Stimulated activated CD8-positive, alpha-beta memory T cell treated with anti-CD3 and anti-CD28 coated beads, Interleukin-7, amount 100 ng/mL, for 1 hour (primary cell): ENCODE measurements around the gene ZNF324.
"Not testable (repeated sequence)": the region's sequence is repeated elsewhere in the genome, so short reads cannot be mapped to it uniquely, and the experiment has no call there.

Source experiments
- DNase-seq, 2 donors: peaks; one replicate each; pipeline ENCODE4 v3.0.0-alpha.2; 2020; ENCODE audit warnings: low read depth in 2 of 2

Gene ZNF324

DNA sequence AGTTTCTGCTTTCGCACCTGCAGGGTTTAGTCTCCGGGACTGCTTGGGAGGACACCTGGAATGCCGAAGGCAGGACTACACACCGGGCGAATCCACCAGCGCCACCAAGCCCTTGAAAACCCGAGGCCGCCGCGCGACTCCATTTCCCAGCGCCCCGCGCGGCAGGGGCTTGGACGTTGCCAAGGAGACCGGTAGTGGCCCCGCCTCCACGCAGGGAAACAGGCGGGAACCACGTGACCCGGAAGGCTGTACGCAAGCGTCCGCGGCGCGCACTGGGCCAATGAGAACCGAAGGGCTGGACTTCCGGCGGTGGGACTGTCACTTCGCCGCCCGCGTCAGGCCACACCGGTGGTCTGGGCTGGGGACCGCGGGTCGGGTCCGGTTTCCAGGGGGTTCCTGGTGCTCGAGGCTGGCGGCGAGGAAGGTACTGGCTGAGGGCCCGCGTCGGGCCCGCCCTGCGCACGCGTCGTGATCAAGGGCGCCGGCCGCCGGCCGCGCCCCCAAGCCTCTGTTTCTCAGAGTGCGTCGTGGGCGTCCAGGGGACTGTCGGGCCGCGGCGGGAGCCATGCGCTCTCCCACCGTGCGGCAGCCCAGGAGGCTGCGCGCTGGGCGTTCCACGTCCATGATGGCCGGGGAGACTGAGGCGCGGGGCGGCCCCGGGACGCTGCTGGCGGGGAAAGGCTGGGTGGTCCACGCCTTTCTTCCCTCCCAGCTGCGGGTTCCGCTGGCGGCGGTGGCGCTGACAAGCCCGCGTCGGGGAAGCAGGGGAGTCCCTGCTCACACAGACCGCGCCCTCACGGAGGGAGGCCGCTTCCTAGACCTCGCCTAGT is at the start of gene ZNF324:
Gene ZNF324, plus strand, starts transcription at position 321 of the 830 bp plus-strand sequence. CDS start 2,106 bp downstream, outside the sequence.
- peak; percentile 95 for DNase-seq

DNA sequence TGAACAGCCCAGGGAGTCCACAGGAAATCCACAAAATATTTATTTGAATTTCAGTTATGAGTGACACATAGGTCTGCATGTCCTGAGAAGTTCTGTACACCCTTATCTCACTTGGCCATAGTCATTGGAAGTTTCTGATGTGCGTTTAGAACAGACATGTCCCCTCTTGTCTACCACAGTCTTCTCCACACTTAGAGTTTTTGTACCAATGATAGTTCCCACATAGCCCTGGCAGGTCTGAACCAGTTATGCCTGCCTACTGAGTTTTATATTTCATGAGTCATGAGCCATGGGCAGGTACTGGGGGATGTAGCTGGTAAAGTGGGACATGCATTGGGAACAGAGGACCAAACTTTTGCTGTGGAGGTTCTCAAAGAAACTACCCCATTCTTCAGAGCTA is 38.3 kb upstream of the ZNF324 start:
- no peak for DNase-seq

DNA sequence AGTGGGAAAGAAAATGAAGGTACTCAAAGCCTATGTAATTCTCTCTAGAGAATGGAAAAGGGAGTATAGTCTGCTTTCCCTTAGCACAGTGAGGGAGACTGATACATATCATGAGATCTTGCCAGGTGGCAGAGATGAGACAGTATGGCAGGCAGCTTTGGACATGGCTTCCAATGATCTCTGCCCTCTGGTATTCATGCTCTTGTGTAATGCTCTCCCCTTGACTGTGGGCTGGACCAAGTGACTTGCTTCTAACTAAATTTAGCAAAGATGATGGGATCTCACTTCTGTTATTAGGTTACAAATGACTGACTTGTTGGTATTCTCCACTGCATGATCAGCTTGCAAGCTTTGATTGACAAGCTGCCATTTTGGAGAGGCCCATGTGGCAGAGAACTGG is 37.1 kb upstream of the ZNF324 start:
- no peak for DNase-seq

DNA sequence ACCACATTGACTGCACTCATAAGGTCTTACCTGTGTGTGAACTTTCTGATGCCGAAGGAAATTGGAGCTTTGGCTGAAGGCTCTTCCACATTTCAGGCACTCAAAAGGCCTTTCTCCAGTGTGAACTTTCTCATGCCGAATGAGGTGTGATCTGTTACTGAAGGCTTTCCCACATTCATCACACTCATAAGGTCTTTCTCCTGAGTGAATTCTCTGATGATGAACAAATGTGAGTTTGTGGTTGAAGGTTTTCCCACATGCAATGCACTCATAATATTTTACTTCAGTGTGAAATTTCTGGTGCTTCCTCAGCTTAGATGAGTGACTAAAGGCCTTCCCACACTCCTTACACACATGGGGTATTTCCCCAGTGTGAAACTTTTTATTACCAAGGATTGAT is 32.7 kb upstream of the ZNF324 start:
- no peak for DNase-seq

DNA sequence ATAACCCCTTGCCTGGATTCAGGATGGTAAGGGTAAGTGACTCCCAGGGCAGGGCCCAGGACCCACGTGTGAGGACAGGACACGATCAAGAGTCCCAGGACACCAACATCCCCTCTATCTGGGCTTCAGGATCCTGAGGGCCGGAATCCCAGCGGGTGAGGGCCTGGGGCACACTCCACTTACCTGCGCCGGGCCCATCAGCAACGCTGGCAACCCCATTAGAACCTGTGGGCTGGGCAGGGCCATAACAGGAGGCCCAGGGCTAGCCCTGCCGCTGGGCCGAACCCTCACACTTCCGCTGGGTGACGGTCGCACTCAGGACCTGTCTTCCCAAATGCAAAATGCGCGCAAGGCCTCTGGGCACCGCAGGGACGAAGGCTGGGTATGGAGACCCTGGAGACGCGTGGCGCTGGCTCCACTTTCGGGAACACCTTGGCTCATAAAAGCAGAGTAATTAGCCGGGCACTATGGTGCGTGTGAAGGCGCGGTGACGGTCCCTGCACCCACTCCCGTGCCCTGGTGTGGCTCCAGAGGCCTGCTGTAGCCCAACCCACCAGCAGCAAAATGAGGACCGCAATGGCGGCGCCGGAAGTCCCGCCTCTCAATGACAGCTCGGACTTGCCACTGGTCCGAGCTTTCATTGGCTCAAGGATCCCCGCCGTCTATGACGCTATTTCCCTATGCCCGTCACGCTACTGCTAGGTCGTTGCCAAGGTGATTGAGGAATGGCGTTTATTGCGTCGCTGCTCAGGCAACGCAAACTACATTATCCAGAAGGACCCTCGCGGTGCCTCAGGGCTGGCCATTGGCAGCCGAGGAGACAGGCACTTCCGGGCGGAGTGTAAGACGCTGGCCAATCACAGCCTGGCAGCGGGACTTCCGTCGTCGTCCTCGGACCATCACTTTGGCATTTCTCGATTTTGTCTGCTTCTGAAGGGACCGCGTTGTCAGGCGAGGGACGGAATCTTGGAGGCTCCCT is 27.0 kb upstream of the ZNF324 start, which contains the start of gene ZNF132:
Gene ZNF132, minus strand, starts transcription at position 578 of the 979 bp plus-strand sequence. Its CDS starts 332 bp downstream, at position 246.
- DNase-seq, result peak; percentile 84 to 85

DNA sequence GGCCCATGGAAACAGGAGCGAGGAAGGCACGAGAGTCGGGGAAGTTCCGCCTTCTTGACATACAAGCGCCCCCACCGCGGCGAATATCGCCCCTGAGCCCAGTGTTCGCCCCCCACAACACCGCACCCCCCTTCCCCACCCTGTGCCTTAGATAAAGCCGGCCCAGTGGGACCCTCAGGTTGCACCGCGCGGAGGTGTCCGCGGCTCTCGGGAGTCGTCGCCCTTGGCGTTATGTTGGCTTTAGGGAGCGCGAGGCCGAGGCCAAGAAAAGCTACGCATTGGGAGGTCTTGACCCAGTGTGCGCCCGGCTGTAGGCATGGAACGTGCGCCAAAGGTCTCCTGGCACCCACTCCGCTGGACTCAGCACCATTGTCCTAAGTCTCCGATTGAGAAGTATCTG is 26.3 kb upstream of the ZNF324 start:
- DNase-seq, result no peak

DNA sequence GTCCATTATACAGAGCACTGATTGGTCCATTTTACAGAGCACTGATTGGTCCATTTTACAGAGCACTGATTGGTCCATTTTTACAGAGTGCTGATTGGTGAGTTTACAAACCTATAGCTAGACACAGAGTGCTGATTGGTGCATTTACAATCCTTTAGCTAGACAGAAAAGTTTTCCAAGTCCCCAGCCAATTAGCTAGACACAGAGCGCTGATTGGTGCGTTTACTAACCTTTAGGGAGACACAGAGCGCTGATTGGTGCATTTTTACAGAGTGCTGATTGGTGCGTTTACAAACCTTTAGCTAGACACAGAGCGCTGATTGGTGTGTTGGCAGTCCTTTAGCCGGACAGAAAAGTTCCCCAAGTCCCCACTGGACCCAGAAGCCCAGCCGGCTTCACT is 23.9 kb upstream of the ZNF324 start:
- not testable (repeated sequence) for DNase-seq

DNA sequence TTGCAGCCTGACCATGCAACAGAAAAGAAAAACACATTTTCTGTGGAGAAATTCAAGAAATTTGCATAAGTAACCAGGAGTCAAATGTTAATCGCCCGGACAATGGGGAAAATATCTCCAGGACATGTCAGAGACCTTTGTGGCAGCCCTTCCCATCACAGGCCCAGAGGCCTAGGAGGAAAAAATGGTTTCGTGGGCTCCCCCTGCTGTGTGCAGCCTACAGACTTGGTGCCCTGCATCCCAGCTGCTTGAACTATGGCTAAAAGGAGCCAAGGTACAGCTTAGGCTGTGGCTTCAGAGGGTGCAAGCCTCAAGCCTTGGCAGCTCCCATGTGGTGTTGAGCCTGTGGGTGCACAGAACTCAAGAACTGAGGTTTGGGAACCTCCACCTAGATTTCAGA is 18.0 kb upstream of the ZNF324 start:
- not testable (repeated sequence) for DNase-seq

DNA sequence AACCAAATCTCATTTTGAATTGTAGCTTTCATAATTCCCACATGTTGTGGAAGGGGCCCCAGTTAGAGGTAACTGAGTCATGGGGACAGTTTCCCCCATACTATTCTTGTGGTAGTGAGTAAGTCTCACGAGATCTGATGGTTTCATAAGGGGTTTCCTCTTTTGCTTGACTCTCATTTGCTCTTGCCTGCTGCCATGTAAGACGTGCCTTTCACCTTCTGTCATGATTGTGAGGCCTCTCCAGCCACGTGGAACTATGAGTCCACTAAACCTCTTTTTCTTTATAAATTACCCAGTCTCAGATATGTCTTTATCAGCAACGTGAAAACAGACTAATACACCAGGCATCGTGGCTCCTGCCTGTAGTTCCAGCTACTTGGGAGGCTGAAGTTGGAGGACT is 16.9 kb upstream of the ZNF324 start:
- DNase-seq, result not testable (repeated sequence)

DNA sequence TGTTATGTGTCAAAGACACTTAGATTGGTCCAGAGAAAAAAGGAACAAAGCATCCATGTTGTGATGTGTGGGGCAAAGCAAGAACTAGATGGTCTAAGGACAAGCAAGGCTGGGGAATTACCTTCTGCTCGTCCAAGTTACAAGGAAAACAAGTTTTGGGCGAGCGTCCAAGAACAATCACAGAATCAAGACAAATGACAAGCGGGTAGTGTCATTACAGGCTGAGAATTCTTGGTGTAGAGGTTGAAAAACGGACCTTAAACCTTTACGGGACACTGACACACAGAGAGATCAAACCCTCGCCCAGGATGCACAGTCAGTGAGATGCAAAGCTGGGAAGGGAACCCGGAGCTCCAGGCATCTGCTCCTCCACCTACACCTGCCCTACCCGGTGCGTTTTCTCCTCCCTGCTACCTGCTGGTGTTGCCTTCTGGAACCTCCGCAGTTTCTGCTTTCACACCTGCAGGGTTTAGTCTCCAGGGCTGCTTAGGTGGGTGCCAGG is 16.0 kb upstream of the ZNF324 start:
- DNase-seq, result no peak

DNA sequence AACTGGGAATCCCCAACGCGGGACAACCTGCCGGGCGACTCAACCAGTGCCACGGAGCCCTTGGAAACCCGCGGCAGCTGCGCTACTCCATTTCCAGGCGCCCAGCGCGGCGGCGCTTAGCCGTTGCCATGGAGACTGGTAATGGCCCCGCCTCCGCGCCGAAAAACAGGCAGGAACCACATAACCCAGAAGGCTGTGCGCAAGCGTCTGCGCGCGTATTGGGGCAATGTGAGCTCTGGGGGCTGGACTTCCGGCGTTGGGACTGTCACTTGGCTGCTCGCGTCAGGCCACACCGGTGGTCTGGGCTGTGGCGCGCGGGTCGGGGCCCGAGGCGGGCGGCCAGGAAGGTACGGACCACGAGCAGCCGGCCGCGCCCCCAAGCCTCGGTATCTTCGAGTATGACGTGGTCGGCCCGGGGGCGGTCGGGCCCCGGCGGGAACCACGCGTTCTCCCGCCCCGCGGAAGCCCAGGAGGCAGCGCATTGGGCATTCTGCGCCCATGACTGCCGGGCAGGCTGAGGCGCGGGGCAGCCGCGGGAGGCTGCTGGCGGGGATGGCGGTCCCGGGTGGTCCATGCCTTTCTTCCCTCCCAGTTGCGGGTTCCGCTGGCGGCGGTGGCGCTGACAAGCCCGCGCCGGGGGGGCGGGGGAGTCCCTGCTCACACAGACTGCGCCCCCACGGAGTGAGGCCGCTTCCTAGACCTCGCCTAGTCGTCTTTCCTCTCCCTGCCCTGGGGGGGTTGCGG is 15.3 kb upstream of the ZNF324 start, which contains the start of gene ZNF324B:
Gene ZNF324B, plus strand, starts transcription at position 265 of the 744 bp plus-strand sequence. CDS start 2,080 bp downstream, outside the sequence.
- DNase-seq, result peak; percentile 92 to 94

DNA sequence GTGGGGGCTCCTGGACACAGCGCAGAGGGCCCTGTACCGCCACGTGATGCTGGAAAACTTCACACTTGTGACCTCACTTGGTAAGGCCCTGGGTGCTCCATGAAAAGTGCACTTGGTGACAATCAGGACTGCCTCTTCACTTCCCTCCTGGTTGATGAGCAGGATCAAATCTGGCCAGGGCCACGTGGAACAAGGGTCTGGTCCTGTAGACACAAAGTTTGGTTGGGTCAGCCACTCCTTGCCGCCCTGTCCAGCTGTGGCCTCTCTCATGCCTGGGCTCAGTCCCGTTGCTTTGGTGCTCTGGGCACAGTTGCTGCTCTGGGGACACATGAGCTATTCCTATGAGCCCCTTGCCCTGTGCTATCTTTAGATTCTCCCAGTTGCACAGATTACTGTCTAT is 13.1 kb upstream of the ZNF324 start:
- DNase-seq, result no peak

DNA sequence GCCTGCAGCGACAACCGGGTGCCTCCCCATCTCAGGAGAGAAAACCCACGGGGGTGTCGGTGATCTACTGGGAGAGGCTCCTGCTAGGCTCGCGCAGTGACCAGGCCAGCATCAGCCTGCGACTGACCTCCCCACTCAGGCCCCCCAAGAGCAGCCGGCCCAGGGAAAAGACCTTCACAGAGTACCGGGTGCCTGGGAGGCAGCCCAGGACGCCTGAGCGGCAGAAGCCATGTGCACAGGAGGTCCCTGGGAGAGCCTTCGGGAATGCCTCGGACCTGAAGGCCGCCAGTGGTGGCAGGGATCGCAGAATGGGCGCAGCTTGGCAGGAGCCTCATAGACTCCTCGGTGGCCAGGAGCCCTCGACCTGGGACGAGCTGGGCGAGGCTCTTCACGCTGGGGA is 11.6 kb upstream of the ZNF324 start:
- DNase-seq, result no peak

DNA sequence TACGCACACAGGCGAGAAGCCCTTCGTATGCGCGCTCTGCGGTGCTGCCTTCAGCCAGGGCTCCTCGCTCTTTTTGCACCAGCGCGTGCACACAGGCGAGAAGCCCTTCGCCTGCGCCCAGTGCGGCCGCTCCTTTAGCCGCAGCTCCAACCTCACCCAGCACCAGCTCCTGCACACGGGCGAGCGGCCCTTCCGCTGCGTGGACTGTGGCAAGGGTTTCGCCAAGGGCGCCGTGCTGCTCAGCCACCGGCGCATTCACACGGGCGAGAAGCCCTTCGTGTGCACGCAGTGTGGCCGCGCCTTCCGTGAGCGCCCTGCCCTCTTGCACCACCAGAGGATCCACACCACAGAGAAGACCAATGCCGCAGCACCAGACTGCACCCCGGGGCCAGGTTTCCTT is 10.8 kb upstream of the ZNF324 start:
- no peak for DNase-seq

DNA sequence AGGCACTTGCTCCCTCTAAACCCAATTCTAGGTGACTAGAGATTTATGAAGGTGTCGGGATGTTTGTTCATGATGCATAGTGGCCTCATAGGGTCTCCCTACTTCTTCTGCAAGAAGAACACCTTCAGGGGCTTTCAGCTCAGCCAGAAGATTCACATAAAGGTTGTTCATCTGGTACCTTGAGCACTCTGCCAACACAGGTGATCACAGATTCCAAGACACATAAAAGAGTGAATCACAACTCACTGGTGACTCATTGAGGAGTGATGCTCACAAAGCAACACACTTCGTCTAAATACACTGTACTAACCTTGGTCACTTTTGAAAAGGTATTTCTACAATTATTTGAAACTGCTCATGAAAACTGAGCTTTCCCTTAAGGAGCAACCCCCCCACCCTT is 6.8 kb upstream of the ZNF324 start:
- no peak for DNase-seq

DNA sequence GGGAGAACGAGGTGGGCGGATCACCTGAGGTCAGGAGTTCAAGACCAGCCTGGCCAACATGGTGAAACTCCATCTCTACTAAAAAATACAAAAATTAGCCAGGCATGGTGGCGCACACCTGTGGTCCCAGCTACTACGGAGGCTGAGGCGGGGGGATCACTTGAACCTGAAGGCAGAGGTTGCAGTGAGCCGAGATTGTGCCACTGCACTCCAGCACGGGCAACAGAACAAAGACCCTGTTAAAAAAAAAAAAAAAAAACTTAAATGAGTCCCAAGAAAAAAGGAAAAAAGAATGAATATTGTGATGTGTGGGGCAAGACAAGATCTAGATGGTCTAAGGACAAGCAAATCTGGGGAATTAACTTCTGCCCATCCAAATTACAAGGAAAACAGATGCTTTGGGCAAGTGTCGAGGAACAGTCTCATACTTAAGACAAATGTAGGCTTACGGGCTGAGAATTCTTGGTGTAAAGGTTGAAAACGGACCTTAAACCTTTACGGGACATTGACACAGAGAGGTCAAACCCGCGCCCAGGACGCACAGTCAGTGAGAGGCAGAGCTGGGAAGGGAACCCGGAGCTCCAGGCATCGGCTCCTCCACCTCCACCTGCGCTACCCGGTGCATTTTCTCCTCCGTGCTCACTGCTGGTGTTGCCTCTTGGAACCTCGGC is 656 bp upstream of the ZNF324 start:
- no peak for DNase-seq

DNA sequence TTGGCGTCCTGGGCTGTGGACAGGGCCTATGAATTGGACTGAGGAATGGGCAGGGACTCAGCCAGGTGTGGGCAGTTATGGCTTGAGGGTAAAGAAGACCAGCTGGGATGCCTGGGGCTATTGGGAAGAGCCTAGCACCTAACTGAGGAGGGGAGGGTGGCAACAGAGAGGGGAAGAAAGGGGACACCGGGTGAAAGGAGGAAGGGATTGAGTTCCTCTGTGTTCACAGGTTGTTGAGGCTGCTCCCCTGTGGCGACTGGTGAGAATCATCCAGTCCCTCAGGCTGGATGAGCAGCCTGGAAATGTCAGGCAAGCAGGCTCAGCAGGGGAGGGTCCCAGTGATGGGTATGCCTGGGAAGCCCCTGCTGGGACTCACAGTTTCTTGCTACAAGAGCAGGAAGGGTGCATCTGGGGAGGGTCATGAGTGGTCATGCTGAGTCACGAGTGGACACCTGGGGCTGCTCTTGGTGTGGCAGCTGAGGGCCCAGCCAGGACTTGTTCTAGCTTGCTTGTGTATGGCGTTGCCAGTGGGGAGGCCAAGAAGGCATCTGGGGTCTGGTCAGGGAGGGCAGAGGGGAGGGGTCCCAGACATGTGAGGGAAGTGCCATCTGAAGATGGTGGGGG is 1.4 kb downstream of the ZNF324 start:
- DNase-seq, result no peak

DNA sequence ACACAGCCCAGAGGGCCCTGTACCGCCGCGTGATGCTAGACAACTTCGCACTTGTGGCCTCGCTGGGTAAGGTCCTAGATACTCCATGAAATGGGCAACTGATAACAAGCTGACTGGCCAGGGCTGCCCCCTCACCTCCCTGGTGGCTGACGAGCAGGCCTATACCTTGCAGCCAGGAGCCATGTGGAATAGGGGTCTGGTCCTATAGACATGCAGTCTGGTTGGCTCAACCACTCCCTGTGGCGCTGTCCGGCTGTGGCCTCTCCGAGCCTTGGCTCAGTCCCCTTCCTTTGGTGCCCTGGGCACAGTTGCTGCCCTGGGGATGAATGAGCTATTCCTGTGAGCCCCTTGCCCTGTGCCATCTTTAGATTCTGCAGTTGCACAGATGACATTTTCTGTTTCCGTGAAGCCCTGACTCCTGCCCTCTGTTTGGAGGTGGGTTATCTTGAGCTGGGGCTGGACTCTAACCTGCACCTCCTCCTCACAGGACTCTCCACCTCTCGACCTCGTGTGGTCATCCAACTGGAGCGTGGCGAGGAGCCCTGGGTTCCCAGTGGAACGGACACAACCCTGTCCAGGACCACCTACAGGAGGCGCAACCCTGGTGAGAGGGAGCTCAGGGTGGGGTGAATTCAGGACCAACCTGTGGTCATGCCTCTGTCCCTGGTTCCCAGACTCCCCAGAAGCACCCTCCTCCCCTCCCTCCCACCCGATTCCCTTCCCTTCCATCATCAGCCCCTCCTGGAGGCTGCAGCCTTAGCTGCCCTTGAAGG is 2.5 kb downstream of the ZNF324 start:
- DNase-seq, result no peak

DNA sequence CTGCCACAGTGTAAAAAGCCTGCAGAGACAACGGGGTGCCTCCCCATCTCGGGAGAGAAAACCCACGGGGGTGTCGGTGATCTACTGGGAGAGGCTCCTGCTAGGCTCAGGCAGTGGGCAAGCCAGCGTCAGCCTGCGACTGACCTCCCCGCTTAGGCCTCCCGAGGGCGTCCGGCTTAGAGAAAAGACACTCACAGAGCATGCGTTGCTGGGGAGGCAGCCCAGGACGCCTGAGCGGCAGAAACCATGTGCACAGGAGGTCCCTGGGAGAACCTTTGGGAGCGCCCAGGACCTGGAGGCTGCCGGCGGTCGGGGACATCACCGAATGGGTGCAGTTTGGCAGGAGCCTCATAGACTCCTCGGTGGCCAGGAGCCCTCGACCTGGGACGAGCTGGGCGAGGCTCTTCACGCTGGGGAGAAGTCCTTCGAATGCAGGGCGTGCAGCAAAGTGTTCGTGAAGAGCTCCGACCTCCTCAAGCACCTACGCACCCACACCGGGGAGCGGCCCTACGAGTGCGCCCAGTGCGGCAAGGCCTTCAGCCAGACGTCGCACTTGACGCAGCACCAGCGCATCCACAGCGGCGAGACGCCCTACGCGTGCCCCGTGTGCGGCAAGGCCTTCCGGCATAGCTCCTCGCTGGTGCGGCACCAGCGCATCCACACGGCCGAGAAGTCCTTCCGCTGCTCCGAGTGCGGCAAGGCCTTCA is 4.1 kb downstream of the ZNF324 start:
- DNase-seq, result not testable (repeated sequence)
